ENCODE results near the gene SNTB2.

Gene SNTB2

DNA sequence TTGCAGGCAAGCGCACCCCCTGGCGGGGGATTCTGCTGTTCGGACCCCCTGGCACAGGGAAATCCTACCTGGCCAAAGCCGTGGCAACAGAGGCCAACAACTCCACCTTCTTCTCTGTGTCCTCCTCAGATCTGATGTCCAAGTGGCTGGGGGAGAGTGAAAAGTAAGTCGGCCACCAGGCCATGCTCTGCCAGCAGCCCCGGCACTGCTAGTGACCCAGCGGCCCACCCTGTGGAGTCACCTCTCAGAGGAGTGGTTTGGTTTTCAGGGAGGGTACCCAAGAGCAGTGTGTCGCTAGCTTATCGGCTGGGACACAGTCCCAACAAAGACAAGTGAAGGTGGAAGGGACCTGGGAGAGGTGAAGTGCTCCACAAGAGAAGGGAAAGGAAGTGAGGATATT lies 132.4 kb downstream of the SNTB2 start:
- no peak overlapping the region for H4K12ac ChIP-seq (ENCODE audit: low read depth, low read length)
- no peak overlapping the region for H3K18ac ChIP-seq (ENCODE audit: low read length)
- no peaks in the 10 kb centered on the region for H3K79me2 ChIP-seq (ENCODE audit: control insufficient read depth, insufficient read depth, low read length, poor library complexity)

DNA sequence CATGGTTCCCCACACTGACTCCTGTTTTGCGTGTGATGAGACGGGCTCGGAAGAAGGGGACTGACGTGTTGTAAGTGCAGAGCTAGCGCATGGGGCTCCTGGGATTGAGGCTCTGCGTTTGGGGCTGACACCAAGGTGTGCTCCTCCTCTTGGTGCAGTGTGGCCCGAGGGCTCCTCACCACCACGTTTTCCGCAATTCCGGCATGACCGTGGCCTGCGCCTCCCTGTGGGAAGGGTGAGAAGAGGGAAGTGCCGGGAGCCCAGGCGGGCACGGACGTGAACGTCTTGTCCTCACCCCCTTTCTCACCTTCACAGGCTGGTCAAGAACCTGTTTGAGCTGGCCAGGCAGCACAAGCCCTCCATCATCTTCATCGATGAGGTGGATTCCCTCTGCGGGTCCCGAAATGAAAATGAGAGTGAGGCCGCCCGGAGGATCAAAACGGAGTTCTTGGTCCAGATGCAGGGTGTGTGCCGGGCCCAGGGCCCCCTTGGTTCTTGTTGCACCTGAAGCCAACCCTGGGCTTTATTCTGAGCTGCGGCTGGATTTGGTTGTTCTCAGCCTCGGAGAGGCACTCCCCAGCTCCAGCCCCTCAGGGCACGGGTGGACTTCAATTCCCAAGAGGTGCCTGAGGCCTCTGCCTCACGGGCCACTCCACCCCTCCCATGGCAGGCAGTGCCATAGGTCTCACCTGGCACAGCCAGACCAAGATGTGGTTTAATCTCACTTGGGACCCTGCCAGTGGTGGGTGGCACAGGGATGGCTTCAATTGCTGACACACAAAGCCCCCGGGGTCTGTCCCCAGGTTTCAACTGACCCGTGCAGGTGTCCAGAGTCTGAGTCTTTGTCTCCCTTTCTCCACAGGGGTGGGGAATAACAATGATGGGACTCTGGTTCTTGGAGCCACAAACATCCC lies 133.1 kb downstream of the SNTB2 start:
- H3K23ac ChIP-seq (ENCODE audit: low read length) = no peak overlapping the region
- no peak overlapping the region for H3K4me2 ChIP-seq (ENCODE audit: low read length)
- H2AFZ ChIP-seq (ENCODE audit: insufficient read depth, low read length, poor library complexity) = no peak overlapping the region
- H2BK120ac ChIP-seq (ENCODE audit: insufficient read depth, low read length, poor library complexity) = no peak overlapping the region
- H3K36me3 ChIP-seq (ENCODE audit: control insufficient read depth in 1 of 2, insufficient read depth in 2 of 2, low read length in 2 of 2) = peaks cover 90% of the 10 kb centered on the region in 2 experiments
- no peak overlapping the region for H2AK5ac ChIP-seq (ENCODE audit: low read length)
- no peak overlapping the region for H3K18ac ChIP-seq (ENCODE audit: low read length)
- H4K12ac ChIP-seq (ENCODE audit: low read depth, low read length) = no peak overlapping the region
- no peaks in the 10 kb centered on the region for H3K27me3 ChIP-seq (ENCODE audit: insufficient read depth, low read length)
- no peak overlapping the region for H4K8ac ChIP-seq (ENCODE audit: low read depth, low read length)
- no peak overlapping the region for H3K14ac ChIP-seq (ENCODE audit: low read length)
- H3K9ac ChIP-seq (ENCODE audit: low read length) = no peak overlapping the region
- H2BK12ac ChIP-seq (ENCODE audit: low read length) = no peak overlapping the region
- H4K91ac ChIP-seq (ENCODE audit: low read depth, low read length) = no peak overlapping the region
- no peak overlapping the region for H3K27ac ChIP-seq (ENCODE audit: low read depth, low read length)
- peak overlapping the region; percentile 54 for H3K4me3 ChIP-seq (ENCODE audit: low read depth, low read length)
- no peaks in the 10 kb centered on the region for H3K9me3 ChIP-seq (ENCODE audit: insufficient read depth, low read depth, low read length)
- no CpG with 5 or more reads among the region's 30 CpGs for WGBS (ENCODE audit: extremely low coverage, insufficient coverage, insufficient read length)
- H3K79me2 ChIP-seq (ENCODE audit: control insufficient read depth, insufficient read depth, low read length, poor library complexity) = no peaks in the 10 kb centered on the region
- DNase-seq = no peak
- no peak overlapping the region for H2BK5ac ChIP-seq (ENCODE audit: low read depth, low read length, poor library complexity)
- peaks cover 0 to 2% of the 10 kb centered on the region in 2 experiments for H3K4me1 ChIP-seq (ENCODE audit: control insufficient read depth in 1 of 2, insufficient read depth in 2 of 2, low read length in 2 of 2)
- no peaks in the 10 kb centered on the region for H3K79me1 ChIP-seq (ENCODE audit: low read length)
- no peak overlapping the region for H3K4ac ChIP-seq (ENCODE audit: low read depth, low read length)

More for the DNA sequence above, 132.4 kb downstream of the SNTB2 start:
- H3K27me3 ChIP-seq (ENCODE audit: insufficient read depth, low read length) = no peaks in the 10 kb centered on the region
- no peak overlapping the region for H4K8ac ChIP-seq (ENCODE audit: low read depth, low read length)
- no peak overlapping the region for H2BK12ac ChIP-seq (ENCODE audit: low read length)
- no peak overlapping the region for H3K14ac ChIP-seq (ENCODE audit: low read length)
- no peak overlapping the region for H4K91ac ChIP-seq (ENCODE audit: low read depth, low read length)
- no CpG with 5 or more reads among the region's 9 CpGs for WGBS (ENCODE audit: extremely low coverage, insufficient coverage, insufficient read length)
- H3K9me3 ChIP-seq (ENCODE audit: insufficient read depth, low read depth, low read length) = no peaks in the 10 kb centered on the region
- no peak overlapping the region for H3K4me2 ChIP-seq (ENCODE audit: low read length)
- peaks cover 0 to 2% of the 10 kb centered on the region in 2 experiments for H3K4me1 ChIP-seq (ENCODE audit: control insufficient read depth in 1 of 2, insufficient read depth in 2 of 2, low read length in 2 of 2)
- H3K4me3 ChIP-seq (ENCODE audit: low read depth, low read length) = no peak overlapping the region
- H3K79me1 ChIP-seq (ENCODE audit: low read length) = no peaks in the 10 kb centered on the region
- H3K23ac ChIP-seq (ENCODE audit: low read length) = no peak overlapping the region
- peaks cover 86 to 88% of the 10 kb centered on the region in 2 experiments for H3K36me3 ChIP-seq (ENCODE audit: control insufficient read depth in 1 of 2, insufficient read depth in 2 of 2, low read length in 2 of 2)
- DNase-seq = no peak
- no peak overlapping the region for H2BK120ac ChIP-seq (ENCODE audit: insufficient read depth, low read length, poor library complexity)
- H3K27ac ChIP-seq (ENCODE audit: low read depth, low read length) = no peak overlapping the region
- H2BK5ac ChIP-seq (ENCODE audit: low read depth, low read length, poor library complexity) = no peak overlapping the region
- H2AK5ac ChIP-seq (ENCODE audit: low read length) = no peak overlapping the region
- H3K4ac ChIP-seq (ENCODE audit: low read depth, low read length) = no peak overlapping the region
- H3K9ac ChIP-seq (ENCODE audit: low read length) = no peak overlapping the region
- no peak overlapping the region for H2AFZ ChIP-seq (ENCODE audit: insufficient read depth, low read length, poor library complexity)

DNA sequence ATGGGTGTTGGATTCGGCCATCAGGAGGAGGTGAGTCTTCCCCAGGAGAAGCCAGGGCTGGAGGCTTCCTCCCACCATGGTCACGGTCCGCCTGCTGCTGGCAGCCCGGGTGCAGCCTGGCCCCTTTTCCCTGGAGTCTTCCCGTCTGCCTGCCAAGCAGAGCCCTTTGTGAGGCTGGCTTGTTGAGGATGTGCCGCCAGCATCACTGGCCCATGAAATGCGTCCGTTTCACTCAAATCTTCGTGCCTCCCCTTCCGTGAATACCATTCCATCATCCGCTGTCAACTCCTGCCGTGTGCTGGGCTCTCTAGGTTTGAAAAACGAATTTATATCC lies 133.7 kb downstream of the SNTB2 start:
- no peak overlapping the region for H4K91ac ChIP-seq (ENCODE audit: low read depth, low read length)
- no peak overlapping the region for H2BK12ac ChIP-seq (ENCODE audit: low read length)
- no peak overlapping the region for H3K18ac ChIP-seq (ENCODE audit: low read length)
- H3K4ac ChIP-seq (ENCODE audit: low read depth, low read length) = no peak overlapping the region
- H2BK120ac ChIP-seq (ENCODE audit: insufficient read depth, low read length, poor library complexity) = no peak overlapping the region
- H3K4me3 ChIP-seq (ENCODE audit: low read depth, low read length) = no peak overlapping the region
- H3K36me3 ChIP-seq (ENCODE audit: control insufficient read depth in 1 of 2, insufficient read depth in 2 of 2, low read length in 2 of 2) = peaks cover 89% of the 10 kb centered on the region in 2 experiments
- no peak overlapping the region for H2AK5ac ChIP-seq (ENCODE audit: low read length)
- no peak overlapping the region for H3K9ac ChIP-seq (ENCODE audit: low read length)
- H3K23ac ChIP-seq (ENCODE audit: low read length) = no peak overlapping the region
- no peak overlapping the region for H4K8ac ChIP-seq (ENCODE audit: low read depth, low read length)
- H3K27me3 ChIP-seq (ENCODE audit: insufficient read depth, low read length) = no peaks in the 10 kb centered on the region
- no peak for DNase-seq
- no peak overlapping the region for H2BK5ac ChIP-seq (ENCODE audit: low read depth, low read length, poor library complexity)
- peaks cover 0 to 2% of the 10 kb centered on the region in 2 experiments for H3K4me1 ChIP-seq (ENCODE audit: control insufficient read depth in 1 of 2, insufficient read depth in 2 of 2, low read length in 2 of 2)
- H4K12ac ChIP-seq (ENCODE audit: low read depth, low read length) = no peak overlapping the region
- no peaks in the 10 kb centered on the region for H3K79me1 ChIP-seq (ENCODE audit: low read length)
- H3K14ac ChIP-seq (ENCODE audit: low read length) = no peak overlapping the region
- no CpG with 5 or more reads among the region's 13 CpGs for WGBS (ENCODE audit: extremely low coverage, insufficient coverage, insufficient read length)
- H2AFZ ChIP-seq (ENCODE audit: insufficient read depth, low read length, poor library complexity) = no peak overlapping the region
- H3K9me3 ChIP-seq (ENCODE audit: insufficient read depth, low read depth, low read length) = no peaks in the 10 kb centered on the region
- H3K4me2 ChIP-seq (ENCODE audit: low read length) = no peak overlapping the region
- no peak overlapping the region for H3K27ac ChIP-seq (ENCODE audit: low read depth, low read length)
- H3K79me2 ChIP-seq (ENCODE audit: control insufficient read depth, insufficient read depth, low read length, poor library complexity) = peaks cover under 1% of the 10 kb centered on the region

DNA sequence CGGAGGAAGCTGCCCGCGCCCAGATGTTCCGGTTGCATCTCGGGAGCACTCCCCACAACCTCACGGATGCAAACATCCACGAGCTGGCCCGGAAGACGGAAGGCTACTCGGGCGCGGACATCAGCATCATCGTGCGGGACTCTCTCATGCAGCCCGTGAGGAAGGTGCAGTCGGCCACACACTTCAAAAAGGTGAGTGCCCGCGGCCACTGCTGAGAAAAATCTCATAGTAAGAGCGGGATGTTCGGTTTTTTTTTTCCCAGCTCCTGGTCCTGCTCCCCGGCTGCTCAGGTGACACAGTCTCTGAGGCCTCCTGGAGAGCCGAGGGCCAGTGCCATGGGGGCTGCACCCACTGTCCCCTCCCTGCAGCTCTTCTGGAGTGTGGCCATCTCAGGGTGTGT lies 134.1 kb downstream of the SNTB2 start:
- Histone ChIP-seq H3K18ac (ENCODE audit: low read length) (no peak overlapping the region), H4K8ac (ENCODE audit: low read depth, low read length) (no peak overlapping the region), H2AK5ac (ENCODE audit: low read length) (no peak overlapping the region), H2BK12ac (ENCODE audit: low read length) (no peak overlapping the region), H4K91ac (ENCODE audit: low read depth, low read length) (no peak overlapping the region), H3K4me3 (ENCODE audit: low read depth, low read length) (no peak overlapping the region), H3K36me3 (ENCODE audit: control insufficient read depth in 1 of 2, insufficient read depth in 2 of 2, low read length in 2 of 2) (peaks cover 89% of the 10 kb centered on the region in 2 experiments), H3K9me3 (ENCODE audit: insufficient read depth, low read depth, low read length) (no peaks in the 10 kb centered on the region), H2BK5ac (ENCODE audit: low read depth, low read length, poor library complexity) (no peak overlapping the region), H3K4ac (ENCODE audit: low read depth, low read length) (no peak overlapping the region), H3K27me3 (ENCODE audit: insufficient read depth, low read length) (no peaks in the 10 kb centered on the region), H3K4me2 (ENCODE audit: low read length) (no peak overlapping the region), H3K4me1 (ENCODE audit: control insufficient read depth in 1 of 2, insufficient read depth in 2 of 2, low read length in 2 of 2) (peaks cover 0 to 2% of the 10 kb centered on the region in 2 experiments), H2BK120ac (ENCODE audit: insufficient read depth, low read length, poor library complexity) (no peak overlapping the region), H2AFZ (ENCODE audit: insufficient read depth, low read length, poor library complexity) (no peak overlapping the region), H3K23ac (ENCODE audit: low read length) (no peak overlapping the region), H3K79me1 (ENCODE audit: low read length) (no peaks in the 10 kb centered on the region), H3K79me2 (ENCODE audit: control insufficient read depth, insufficient read depth, low read length, poor library complexity) (peaks cover 2% of the 10 kb centered on the region), H3K9ac (ENCODE audit: low read length) (no peak overlapping the region), H3K27ac (ENCODE audit: low read depth, low read length) (no peak overlapping the region), H3K14ac (ENCODE audit: low read length) (no peak overlapping the region), H4K12ac (ENCODE audit: low read depth, low read length) (no peak overlapping the region)
- no CpG with 5 or more reads among the region's 22 CpGs for WGBS (ENCODE audit: extremely low coverage, insufficient coverage, insufficient read length)
- DNase-seq = no peak
